Mammary microvascular endothelial cell (primary cell): Measurements from ENCODE around the gene BRSK1. TPM values are rescaled to one million over a fixed set of nuclear protein-coding genes. Genes with fewer than 3 reads are reported as not detected.

Experiments used
- total RNA-seq: library from RNA; depleted of rRNA; stranded (reverse); fragments of >200 nt; gene quantifications from 2 replicates; pipeline ENCODE4 v1.2.3, GENCODE V29; 2015

The BRSK1 gene
- 0.25 and 0.27 TPM in 2 replicates for total RNA-seq

GRCh38 chr19:55283548-55284377 is at the start of gene BRSK1:
TSS of gene BRSK1 (plus strand) at chr19:55283997. CDS start at chr19:55284443, 446 bp downstream.

DNA sequence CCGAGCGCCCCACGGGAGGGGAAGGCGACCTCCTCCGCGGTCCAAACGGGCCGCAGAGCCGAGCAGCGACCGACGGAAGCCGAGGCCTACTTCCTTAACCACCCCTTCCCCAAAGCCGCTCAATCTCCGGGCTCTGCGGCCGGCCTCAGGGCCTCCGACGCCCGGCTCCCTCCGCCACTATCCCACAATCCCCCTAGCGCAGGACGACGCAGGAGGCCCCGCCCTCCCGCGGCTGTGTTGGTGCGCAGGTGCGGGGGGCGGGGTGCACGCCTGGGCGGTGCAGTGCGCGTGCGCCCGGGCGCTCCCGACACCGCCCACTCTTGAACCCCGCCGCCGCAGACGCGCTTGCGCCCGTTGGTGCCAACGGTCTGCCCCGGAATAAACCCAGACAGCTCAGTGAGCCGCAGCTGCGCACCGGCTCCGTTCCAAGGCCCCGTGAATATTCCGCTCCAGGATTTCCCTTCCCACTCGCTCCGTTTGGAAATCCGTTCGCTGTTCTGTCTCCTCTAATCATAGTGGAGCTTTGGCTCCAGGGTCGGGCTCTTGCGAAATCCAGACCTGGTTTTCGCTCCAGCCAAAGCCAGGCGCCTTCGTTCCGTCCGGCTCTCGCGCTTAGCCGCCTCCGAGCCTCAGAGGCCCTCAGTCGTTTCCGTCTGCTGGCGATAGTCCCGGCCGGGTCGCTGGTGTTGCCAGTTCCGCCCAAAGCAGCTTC is 24.8 kb upstream of the BRSK1 start, which contains the start of gene PPP6R1:
TSS of gene PPP6R1 (minus strand) at position 190 of the 712 bp plus-strand sequence. CDS start 11,914 bp downstream, outside the sequence.

DNA sequence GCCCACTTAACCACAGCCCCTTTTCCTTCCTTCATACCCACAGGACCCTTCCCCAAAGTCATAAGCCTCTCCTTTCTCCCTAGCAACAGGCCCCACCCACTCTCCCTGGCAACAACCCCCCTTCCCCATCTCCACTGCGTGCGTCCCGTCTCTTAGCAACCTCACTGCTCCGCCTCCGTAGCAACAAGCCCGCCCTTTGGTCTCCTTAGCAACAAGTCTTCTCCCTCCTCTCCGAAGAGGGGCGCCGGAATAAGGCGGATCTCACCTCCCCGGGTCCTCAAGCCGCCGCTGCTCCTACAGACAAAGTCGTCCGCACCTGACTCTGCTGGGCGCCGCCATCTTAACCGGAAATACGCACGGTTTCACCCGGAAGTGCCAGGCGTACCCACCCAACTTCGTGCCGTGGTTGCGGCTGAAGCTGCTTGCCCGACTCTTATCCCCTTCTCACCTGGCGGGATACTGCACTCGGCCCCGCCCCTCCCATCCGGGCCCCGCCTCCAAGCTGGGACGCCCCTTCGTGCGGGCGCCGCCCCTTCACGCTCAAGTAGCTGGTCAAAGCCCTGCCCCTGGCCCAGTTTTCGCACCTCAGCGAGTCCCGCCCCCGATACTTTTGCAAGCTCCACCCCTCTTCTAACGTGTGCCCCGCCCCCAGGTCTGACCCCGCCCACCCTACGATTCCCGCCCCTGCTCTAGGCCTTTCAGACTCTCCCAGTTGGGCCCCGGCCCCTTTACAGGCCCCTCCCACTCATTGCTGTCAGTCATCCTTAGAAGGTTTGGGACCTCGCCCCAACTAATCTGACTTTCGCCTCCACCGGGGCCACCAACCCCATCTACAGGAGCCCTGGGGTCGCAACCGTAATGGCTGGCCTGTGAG is 3.8 kb upstream of the BRSK1 start, which contains the start of gene HSPBP1:
TSS of gene HSPBP1 (minus strand) at position 341 of the 874 bp plus-strand sequence. CDS start 502 bp downstream, outside the sequence.

GRCh38 chr19:55325172-55325571 is 41.4 kb downstream of the BRSK1 start, which contains the start of gene TMEM150B:
TSS of gene TMEM150B (minus strand) at chr19:55325341. CDS start at chr19:55321036, 4,305 bp downstream.

GRCh38 chr19:55339105-55339888 is 55.5 kb downstream of the BRSK1 start, which contains the start of gene KMT5C:
TSS of gene KMT5C (plus strand) at chr19:55339876. CDS start at chr19:55341937, 2,061 bp downstream.

GRCh38 chr19:55354698-55355212 is 71.0 kb downstream of the BRSK1 start, which contains the start of gene COX6B2:
TSS of gene COX6B2 (minus strand) at chr19:55354719. CDS start at chr19:55354521, 198 bp downstream.

Other genes starting within 250 kb of the BRSK1 start
- gene GP6, start 245.7 kb upstream of the BRSK1 start, total RNA-seq = not detected in 2 replicates
- 8.1 and 8.8 TPM in 2 replicates for gene RDH13, start 220.8 kb upstream of the BRSK1 start, total RNA-seq
- gene EPS8L1, start 208.1 kb upstream of the BRSK1 start, total RNA-seq = 12.6 and 14.7 TPM in 2 replicates
- gene PPP1R12C, start 166.4 kb upstream of the BRSK1 start, total RNA-seq = 58.8 and 64.1 TPM in 2 replicates
- 0.79 and 3.1 TPM in 2 replicates for gene TNNT1, start 134.8 kb upstream of the BRSK1 start, total RNA-seq
- gene TNNI3, start 126.3 kb upstream of the BRSK1 start, total RNA-seq = not detected in 2 replicates
- gene DNAAF3, start 117.4 kb upstream of the BRSK1 start, total RNA-seq = 0.79 and 1.8 TPM in 2 replicates
- not detected in 2 replicates for gene SYT5, start 103.7 kb upstream of the BRSK1 start, total RNA-seq
- gene PTPRH, start 74.5 kb upstream of the BRSK1 start, total RNA-seq = 3.1 and 5.3 TPM in 2 replicates
- gene TMEM86B, start 55.2 kb upstream of the BRSK1 start, total RNA-seq = 0.27 and 1.7 TPM in 2 replicates
- 44.7 and 51.5 TPM in 2 replicates for gene PPP6R1, start 25.0 kb upstream of the BRSK1 start, total RNA-seq
- gene HSPBP1, start 3.9 kb upstream of the BRSK1 start, total RNA-seq = 44.3 and 63.8 TPM in 2 replicates
- not detected in 2 replicates for gene TMEM150B, start 41.3 kb downstream of the BRSK1 start, total RNA-seq
- 6.3 and 6.6 TPM in 2 replicates for gene KMT5C, start 55.9 kb downstream of the BRSK1 start, total RNA-seq
- gene COX6B2, start 70.7 kb downstream of the BRSK1 start, total RNA-seq = not detected in 2 replicates
- gene GARIN5B, start 79.3 kb downstream of the BRSK1 start, total RNA-seq = not detected in 2 replicates
- gene IL11, start 86.5 kb downstream of the BRSK1 start, total RNA-seq = not detected in 2 replicates
- gene TMEM190, start 92.8 kb downstream of the BRSK1 start, total RNA-seq = not detected in 2 replicates
- not detected in 2 replicates for gene TMEM238, start 100.3 kb downstream of the BRSK1 start, total RNA-seq
- 251 and 353 TPM in 2 replicates for gene RPL28, start 101.9 kb downstream of the BRSK1 start, total RNA-seq
- gene UBE2S, start 123.8 kb downstream of the BRSK1 start, total RNA-seq = 153 and 158 TPM in 2 replicates
- not detected in 2 replicates for gene SHISA7, start 159.3 kb downstream of the BRSK1 start, total RNA-seq
- 73.3 and 78.3 TPM in 2 replicates for gene ISOC2, start 177.6 kb downstream of the BRSK1 start, total RNA-seq
- not detected in 2 replicates for gene C19orf85, start 180.8 kb downstream of the BRSK1 start, total RNA-seq
- gene ZNF628, start 192.6 kb downstream of the BRSK1 start, total RNA-seq = 3.9 and 8.3 TPM in 2 replicates
- 15.4 and 16.5 TPM in 2 replicates for gene NAT14, start 201.2 kb downstream of the BRSK1 start, total RNA-seq
- gene SSC5D, start 204.4 kb downstream of the BRSK1 start, total RNA-seq = 0.27 and 0.74 TPM in 2 replicates